Measurements from ENCODE around the gene UBP1. TPM values are rescaled to one million over a fixed set of nuclear protein-coding genes. Genes with fewer than 3 reads are reported as not detected.

UBP1 gene
- total RNA-seq, 8 experiments from 2014 or later: 17.3 to 99.5 (median 35.4) TPM

DNA sequence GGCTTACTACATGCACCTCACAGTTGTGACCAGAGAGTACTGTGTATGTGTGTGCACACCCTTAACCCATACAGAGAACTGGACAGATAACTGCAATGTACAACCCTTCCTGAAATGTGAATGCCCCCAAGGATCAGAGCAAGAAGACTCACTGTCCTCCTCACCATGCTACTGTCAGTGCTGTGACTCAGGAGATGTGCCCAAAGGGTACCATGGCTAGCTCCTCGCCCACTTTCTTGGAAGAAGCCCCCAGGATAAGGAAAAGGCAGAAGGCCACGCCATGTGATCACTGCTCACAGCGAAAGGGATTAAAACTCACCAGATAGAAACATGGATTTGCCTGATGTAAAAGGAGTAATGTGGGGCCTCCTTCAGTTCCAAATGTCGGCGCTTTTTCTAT lies 41.8 kb downstream of the UBP1 start:
- H3K4me1 ChIP-seq (replicated peaks in 1 of 2): no peaks in the 10 kb centered on the region
- in situ Hi-C loops (cut with MboI; ENCODE audit: low pct_unique_long_range_greater_than_20kb in 2 of 9, low sequenced_read_pairs in 9 of 9, unreplicated experiment in 9 of 9): loop anchor here in 2 of 9 experiments (25.0 kb wide), 2 partner anchors 261 to 389 kb away; partner anchors contain the start of gene PDCD6IP (in 1 of the 2)
- no peak overlapping the region for H3K4me3 ChIP-seq
- WGBS, 10 experiments: 83 to 100% (median 95%) methylated on average over 1 to 5 of the region's 5 CpGs; no CpG with 5 or more reads in 3 of the 10 experiments
- no peak overlapping the region for H3K27ac ChIP-seq
- ATAC-seq (replicated peaks in 6 of 8): no peak

DNA sequence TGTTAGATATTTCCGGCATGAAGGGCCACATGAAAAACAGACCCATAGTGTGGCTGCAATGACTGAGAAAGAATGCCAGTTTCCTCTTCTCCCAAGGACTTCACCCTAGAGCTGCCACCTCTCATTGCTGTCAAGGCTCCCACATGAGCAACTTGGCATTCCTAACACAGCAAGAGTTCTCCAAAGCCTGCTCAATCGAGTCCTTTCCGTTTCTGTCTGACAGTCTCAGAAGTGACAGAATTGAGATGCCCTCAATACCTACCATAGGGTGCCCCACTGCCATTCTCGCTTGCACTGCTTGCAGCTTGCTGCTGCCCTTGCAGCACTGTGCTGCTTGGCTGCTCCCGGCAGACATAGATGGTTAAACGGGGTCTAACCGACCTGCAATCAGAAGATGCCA lies 44.3 kb downstream of the UBP1 start:
- Histone ChIP-seq H3K27ac (no peak overlapping the region), H3K4me3 (no peak overlapping the region), H3K4me1 (replicated peaks in 1 of 2) (peaks cover 0 to 6% of the 10 kb centered on the region in 2 donors)
- 67 to 100% (median 100%) methylated on average over 1 to 6 of the region's 7 CpGs; no CpG with 5 or more reads in 1 of the 10 experiments for WGBS, 10 experiments
- ATAC-seq (replicated peaks in 6 of 8): no peak
- in situ Hi-C loops (cut with MboI; ENCODE audit: low pct_unique_long_range_greater_than_20kb in 2 of 9, low sequenced_read_pairs in 9 of 9, unreplicated experiment in 9 of 9): loop anchor here in 2 of 9 experiments (25.0 kb wide), 2 partner anchors 259 to 391 kb away; partner anchors contain the start of gene PDCD6IP (in 1 of the 2)

DNA sequence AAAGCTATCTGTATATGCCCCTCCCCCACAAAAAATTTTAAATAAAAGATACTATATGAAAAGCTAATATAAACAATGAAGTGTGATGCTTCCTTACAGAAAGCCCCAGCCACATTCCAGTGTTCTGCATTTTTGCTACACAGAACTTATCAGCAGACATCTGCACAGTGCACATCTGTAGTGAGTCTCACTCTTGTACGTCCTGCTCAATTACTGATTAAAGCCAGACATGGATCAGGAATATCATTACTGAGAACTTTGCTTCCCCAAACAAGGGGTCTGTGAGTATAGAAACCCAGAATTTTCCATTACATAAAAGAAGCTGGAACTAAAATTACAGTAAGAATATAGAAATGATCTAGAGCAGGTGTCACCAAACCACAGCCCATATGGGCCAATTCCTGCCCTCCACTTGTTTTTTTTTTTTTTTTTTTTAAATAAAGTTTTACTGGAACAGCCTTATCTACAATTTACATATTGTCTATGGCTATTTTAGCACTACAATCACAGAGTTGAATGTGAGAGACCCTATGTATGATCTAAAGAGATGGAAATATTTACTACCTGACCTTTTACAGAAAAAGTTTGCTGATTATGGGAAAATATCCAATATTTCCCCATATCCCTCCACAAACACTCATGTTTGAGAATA lies 45.7 kb downstream of the UBP1 start:
- 100% methylated on average over 1 of the region's 1 CpG; no CpG with 5 or more reads in 5 of the 10 experiments for WGBS, 10 experiments
- H3K27ac ChIP-seq: no peak overlapping the region
- ATAC-seq (replicated peaks in 6 of 8): no peak
- in situ Hi-C loops (cut with MboI; ENCODE audit: low pct_unique_long_range_greater_than_20kb in 2 of 9, low sequenced_read_pairs in 9 of 9, unreplicated experiment in 9 of 9): loop anchor here in 2 of 9 experiments (25.0 kb wide), 2 partner anchors 257 to 393 kb away; partner anchors contain the start of gene PDCD6IP (in 1 of the 2)
- no peak overlapping the region for H3K4me3 ChIP-seq
- peaks cover 0 to 6% of the 10 kb centered on the region in 2 donors for H3K4me1 ChIP-seq (replicated peaks in 1 of 2)

DNA sequence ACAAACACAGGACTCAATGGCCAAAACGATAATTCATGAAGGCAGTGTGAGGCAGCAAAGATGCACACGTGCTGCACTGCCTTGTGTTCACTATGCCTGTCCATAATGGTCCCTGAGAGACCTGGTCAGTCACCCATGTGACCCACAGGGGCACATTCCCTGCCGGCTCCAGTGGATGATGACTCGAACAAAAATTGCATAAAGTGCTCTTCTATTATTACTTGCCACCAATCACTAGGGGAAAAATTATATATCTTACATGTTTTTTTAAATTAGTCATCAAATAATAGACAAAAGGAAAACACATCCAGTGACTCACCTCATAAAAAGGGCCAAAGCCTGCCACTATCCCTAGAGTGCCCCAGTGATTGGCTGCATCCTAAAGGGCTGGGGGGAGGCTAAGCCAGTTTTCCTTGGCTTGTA lies 47.5 kb downstream of the UBP1 start:
- Histone ChIP-seq H3K4me1 (replicated peaks in 1 of 2) (peaks cover 0 to 9% of the 10 kb centered on the region in 2 donors), H3K27ac (no peak overlapping the region), H3K4me3 (no peak overlapping the region)
- WGBS, 10 experiments: 0 to 100% (median 48%) methylated on average over 1 to 4 of the region's 4 CpGs; no CpG with 5 or more reads in 2 of the 10 experiments
- peak in 7 of 8 experiments; percentile 50 to 91 (median 73) for ATAC-seq (replicated peaks in 6 of 8)
- in situ Hi-C loops (cut with MboI; ENCODE audit: low pct_unique_long_range_greater_than_20kb in 2 of 9, low sequenced_read_pairs in 9 of 9, unreplicated experiment in 9 of 9): loop anchor here in 2 of 9 experiments (25.0 kb wide), 2 partner anchors 255 to 395 kb away; partner anchors contain the start of gene PDCD6IP (in 1 of the 2)

DNA sequence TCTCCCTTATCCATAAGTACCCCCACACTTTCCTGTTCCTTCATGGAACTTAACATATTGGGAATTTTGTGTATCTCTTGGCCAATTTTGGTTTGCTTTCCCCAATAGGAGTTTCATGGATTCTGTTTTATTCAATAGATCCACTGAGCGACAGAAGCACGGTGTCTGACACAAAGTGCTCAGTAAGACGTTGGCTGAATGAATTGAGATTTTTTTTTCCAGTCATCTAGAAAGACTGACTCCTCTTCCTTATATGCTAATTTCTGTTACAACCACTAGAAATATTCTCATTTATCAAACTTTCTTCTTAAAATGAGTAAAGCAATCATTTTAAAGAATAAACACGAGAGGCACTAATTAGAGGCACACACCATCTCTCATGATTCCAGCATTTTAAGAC lies 48.1 kb downstream of the UBP1 start:
- peaks cover 0 to 9% of the 10 kb centered on the region in 2 donors for H3K4me1 ChIP-seq (replicated peaks in 1 of 2)

DNA sequence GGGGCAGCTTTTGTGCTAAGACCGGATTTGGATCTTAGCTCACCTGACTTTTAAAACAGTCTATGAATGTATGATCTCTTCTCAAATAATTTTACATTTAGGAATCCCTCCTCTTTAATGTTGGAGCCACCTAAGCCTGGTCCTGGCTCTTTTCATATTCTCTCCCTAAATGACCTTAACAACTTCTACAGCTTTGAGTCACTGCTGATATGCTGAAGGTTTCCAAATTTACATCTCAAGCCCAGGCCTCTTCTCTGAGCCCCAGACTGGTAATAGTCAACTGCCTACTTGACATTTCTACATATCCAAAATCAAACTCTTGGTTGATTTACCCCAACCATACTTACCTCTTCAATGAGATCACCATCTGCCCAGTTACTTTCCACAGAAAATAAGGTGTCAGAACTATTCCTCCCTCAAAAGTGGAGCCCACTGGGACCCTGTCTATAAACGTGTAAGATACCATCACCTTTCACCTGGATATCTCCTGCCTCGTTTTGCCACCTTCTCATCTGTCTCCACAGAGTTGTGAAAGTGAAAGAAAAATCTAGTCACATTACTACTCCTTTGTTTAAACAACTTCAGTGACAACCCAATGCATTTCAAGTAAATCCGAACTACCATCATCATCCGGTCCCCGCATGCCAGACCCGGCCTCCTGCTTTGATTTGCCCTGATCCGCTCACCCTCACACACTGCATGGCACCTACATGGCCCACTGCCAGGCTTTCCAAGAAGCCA lies 48.8 kb downstream of the UBP1 start:
- in situ Hi-C loops (cut with MboI; ENCODE audit: low pct_unique_long_range_greater_than_20kb in 2 of 9, low sequenced_read_pairs in 9 of 9, unreplicated experiment in 9 of 9): loop anchor here in 2 of 9 experiments (25.0 kb wide), 2 partner anchors 254 to 396 kb away; partner anchors contain the start of gene PDCD6IP (in 1 of the 2)
- peaks cover 0 to 9% of the 10 kb centered on the region in 2 donors for H3K4me1 ChIP-seq (replicated peaks in 1 of 2)
- ATAC-seq (replicated peaks in 6 of 8): no peak
- 80 to 100% (median 94%) methylated on average over 2 to 8 of the region's 8 CpGs for WGBS, 10 experiments
- H3K27ac ChIP-seq: no peak overlapping the region
- H3K4me3 ChIP-seq: no peak overlapping the region

More for the DNA sequence above, 48.1 kb downstream of the UBP1 start:
- ATAC-seq (replicated peaks in 6 of 8): no peak
- H3K4me3 ChIP-seq: no peak overlapping the region
- H3K27ac ChIP-seq: no peak overlapping the region
- WGBS, 10 experiments: 78 to 100% (median 91%) methylated on average over 1 to 4 of the region's 4 CpGs
- in situ Hi-C loops (cut with MboI; ENCODE audit: low pct_unique_long_range_greater_than_20kb in 2 of 9, low sequenced_read_pairs in 9 of 9, unreplicated experiment in 9 of 9): loop anchor here in 2 of 9 experiments (25.0 kb wide), 2 partner anchors 255 to 395 kb away; partner anchors contain the start of gene PDCD6IP (in 1 of the 2)

DNA sequence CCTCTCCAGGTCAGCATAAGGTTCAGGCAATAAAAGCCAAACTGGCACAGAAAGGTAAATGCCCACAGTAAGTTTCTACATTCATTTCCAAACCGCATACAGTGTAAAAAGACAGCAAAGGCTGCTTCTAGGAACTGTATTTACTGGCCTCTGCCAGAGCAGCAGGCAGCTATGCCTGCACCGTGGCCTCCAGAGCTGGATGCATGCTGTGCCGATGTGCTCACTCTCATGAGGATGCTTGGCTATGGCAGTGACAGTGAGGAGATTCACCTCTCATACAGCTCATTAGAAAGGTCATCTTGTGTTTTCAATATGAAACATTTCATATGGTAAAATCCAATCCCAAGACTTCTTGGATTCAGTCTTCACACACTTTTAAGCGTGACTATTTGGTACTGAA lies 50.3 kb downstream of the UBP1 start:
- no peak overlapping the region for H3K27ac ChIP-seq
- 43 to 100% (median 100%) methylated on average over 1 to 4 of the region's 4 CpGs for WGBS, 10 experiments
- peaks cover 0 to 9% of the 10 kb centered on the region in 2 donors for H3K4me1 ChIP-seq (replicated peaks in 1 of 2)
- no peak overlapping the region for H3K4me3 ChIP-seq
- in situ Hi-C loops (cut with MboI; ENCODE audit: low pct_unique_long_range_greater_than_20kb in 2 of 9, low sequenced_read_pairs in 9 of 9, unreplicated experiment in 9 of 9): loop anchor here in 2 of 9 experiments (25.0 kb wide), 2 partner anchors 253 to 397 kb away; partner anchors contain the start of gene PDCD6IP (in 1 of the 2)
- peak in 2 of 8 experiments; percentile 11 to 29 for ATAC-seq (replicated peaks in 6 of 8)

DNA sequence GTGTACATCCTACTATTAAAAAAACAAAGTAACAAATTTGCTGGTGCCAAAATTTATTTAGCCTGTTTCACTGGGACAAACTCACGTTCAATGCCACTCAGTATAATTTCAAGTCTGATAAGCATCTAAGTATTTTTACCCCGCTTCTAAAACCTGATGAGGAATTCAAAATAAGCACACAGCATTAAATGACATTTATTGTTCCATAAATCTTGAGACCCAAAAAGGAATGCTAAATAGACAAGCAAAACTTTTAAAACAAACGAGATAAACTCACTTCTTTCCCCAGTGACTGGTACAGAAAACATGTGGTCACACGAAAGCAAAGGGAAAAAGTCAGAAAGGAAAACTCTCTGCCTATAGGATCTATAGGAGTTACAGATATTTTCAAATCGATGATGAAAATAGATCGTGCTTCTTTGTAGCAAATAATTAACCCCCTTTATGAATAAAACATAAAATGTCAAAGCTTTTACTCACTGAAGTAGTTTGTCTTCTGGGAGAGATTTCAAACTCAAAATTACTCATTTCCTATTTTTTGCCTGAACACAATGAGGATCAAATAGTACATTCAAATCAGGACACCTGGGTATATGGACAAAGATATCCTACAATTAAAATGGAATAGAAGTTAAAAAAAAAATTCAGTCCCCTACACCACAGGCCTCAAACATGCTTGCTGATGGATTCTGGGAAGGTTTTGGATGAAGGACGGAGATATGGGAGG lies 51.7 kb downstream of the UBP1 start:
- no peak overlapping the region for H3K27ac ChIP-seq
- in situ Hi-C loops (cut with MboI; ENCODE audit: low pct_unique_long_range_greater_than_20kb in 2 of 9, low sequenced_read_pairs in 9 of 9, unreplicated experiment in 9 of 9): loop anchor here in 2 of 9 experiments (25.0 kb wide), 2 partner anchors 251 to 399 kb away; partner anchors contain the start of gene PDCD6IP (in 1 of the 2)
- ATAC-seq (replicated peaks in 6 of 8): no peak
- H3K4me3 ChIP-seq: no peak overlapping the region
- peaks cover 0 to 9% of the 10 kb centered on the region in 2 donors for H3K4me1 ChIP-seq (replicated peaks in 1 of 2)
- WGBS, 10 experiments: 72 to 94% (median 86%) methylated on average over 3 to 7 of the region's 7 CpGs

DNA sequence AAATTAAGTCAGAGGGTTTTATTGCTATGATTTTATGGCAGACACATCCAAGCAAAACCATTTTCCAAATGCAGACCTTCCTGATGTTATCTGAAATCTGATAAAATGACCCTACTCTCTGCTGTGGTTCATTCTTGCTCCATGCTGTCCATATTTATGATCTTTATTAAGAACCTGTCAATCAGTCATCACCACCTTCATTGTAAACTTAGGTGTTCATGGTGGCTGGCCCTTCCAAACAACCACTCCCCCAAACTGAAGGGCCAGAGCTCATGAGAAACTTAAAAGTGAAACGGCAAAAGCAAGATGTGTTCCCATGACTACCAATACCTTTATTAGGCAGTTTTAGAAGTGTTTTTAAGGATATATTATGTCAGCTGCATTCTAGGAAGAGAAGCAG lies 53.6 kb downstream of the UBP1 start:
- no peak overlapping the region for H3K27ac ChIP-seq
- no peak for ATAC-seq (replicated peaks in 6 of 8)
- H3K4me3 ChIP-seq: no peak overlapping the region
- peaks cover 0 to 2% of the 10 kb centered on the region in 2 donors for H3K4me1 ChIP-seq (replicated peaks in 1 of 2)
- in situ Hi-C loops (cut with MboI; ENCODE audit: low pct_unique_long_range_greater_than_20kb in 2 of 9, low sequenced_read_pairs in 9 of 9, unreplicated experiment in 9 of 9): loop anchor here in 2 of 9 experiments (25.0 kb wide), 2 partner anchors 249 to 401 kb away; partner anchors contain the start of gene PDCD6IP (in 1 of the 2)
- 13 to 100% (median 100%) methylated on average over 1 of the region's 1 CpG; no CpG with 5 or more reads in 3 of the 10 experiments for WGBS, 10 experiments

DNA sequence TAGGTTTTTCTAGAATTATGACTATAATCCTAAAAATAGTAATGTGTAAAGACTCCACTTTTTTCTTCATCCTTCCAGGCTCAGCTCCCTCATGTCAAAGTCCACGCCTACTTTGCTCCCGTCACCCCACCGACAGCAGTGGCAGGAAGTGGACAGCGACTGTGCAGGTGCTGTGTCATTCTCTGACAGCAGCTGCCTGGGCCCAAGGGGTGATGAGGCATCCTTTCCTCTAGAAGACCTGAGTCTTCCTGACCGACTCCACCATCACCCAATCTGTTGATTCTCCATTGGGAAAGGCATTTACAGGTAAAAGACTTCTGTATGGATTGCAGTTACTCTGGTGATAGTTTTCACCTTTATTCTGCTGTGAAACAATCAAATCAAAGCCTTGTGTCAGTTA lies 54.8 kb downstream of the UBP1 start:
- in situ Hi-C loops (cut with MboI; ENCODE audit: low pct_unique_long_range_greater_than_20kb in 2 of 9, low sequenced_read_pairs in 9 of 9, unreplicated experiment in 9 of 9): loop anchor here in 2 of 9 experiments (25.0 kb wide), 2 partner anchors 248 to 402 kb away; partner anchors contain the start of gene PDCD6IP (in 1 of the 2)
- H3K4me1 ChIP-seq (replicated peaks in 1 of 2): peaks cover 0 to 2% of the 10 kb centered on the region in 2 donors
- no peak overlapping the region for H3K27ac ChIP-seq
- no peak overlapping the region for H3K4me3 ChIP-seq
- WGBS, 10 experiments: 70 to 100% (median 93%) methylated on average over 1 to 4 of the region's 5 CpGs; no CpG with 5 or more reads in 2 of the 10 experiments
- peak in 1 of 8 experiments; percentile 31 for ATAC-seq (replicated peaks in 6 of 8)

DNA sequence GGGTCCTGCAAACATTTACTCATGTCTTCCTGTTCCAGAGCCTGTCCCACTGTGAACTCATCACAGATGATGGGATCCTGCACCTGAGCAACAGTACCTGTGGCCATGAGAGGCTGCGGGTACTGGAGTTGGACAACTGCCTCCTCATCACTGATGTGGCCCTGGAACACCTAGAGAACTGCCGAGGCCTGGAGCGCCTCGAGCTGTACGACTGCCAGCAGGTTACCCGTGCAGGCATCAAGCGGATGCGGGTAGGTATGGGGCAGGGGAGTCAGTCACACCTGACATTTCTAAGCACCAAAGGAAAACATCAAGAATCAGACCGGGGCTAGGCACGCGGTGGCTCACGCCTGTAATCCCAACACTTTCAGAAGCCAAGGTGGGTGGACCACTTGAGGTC lies 56.3 kb downstream of the UBP1 start:
- in situ Hi-C loops (cut with MboI; ENCODE audit: low pct_unique_long_range_greater_than_20kb in 2 of 9, low sequenced_read_pairs in 9 of 9, unreplicated experiment in 9 of 9): loop anchor here in 2 of 9 experiments (25.0 kb wide), 2 partner anchors 247 to 403 kb away; partner anchors contain the start of gene PDCD6IP (in 1 of the 2)
- 97 to 100% (median 100%) methylated on average over 1 to 11 of the region's 12 CpGs; no CpG with 5 or more reads in 5 of the 10 experiments for WGBS, 10 experiments

DNA sequence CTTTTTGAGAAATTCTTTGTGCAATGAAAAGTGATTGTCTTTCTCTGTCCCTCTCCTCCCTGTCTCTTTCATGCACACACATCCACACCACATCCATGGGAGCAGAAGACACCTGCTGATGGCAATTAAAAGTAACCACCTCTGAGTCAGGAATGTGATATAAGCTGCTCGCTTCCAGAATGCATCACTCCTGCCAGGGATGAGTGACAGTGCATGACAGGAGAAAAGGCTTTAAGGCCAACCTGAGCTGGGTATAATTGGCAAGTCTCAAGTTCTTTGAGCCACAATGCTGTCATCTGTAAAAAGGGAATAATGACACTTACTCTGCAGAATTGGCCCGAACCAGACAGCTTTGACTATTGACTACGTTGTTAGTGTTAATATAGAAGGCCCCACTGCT lies 59.6 kb downstream of the UBP1 start:
- in situ Hi-C loops (cut with MboI; ENCODE audit: low pct_unique_long_range_greater_than_20kb in 2 of 9, low sequenced_read_pairs in 9 of 9, unreplicated experiment in 9 of 9): loop anchor here in 2 of 9 experiments (25.0 kb wide), 2 partner anchors 243 to 407 kb away; partner anchors contain the start of gene PDCD6IP (in 1 of the 2)

More for the DNA sequence above, 56.3 kb downstream of the UBP1 start:
- Histone ChIP-seq H3K4me3 (no peak overlapping the region), H3K4me1 (replicated peaks in 1 of 2) (peaks cover 0 to 2% of the 10 kb centered on the region in 2 donors), H3K27ac (no peak overlapping the region)
- no peak for ATAC-seq (replicated peaks in 6 of 8)

More for the DNA sequence above, 59.6 kb downstream of the UBP1 start:
- no peak for ATAC-seq (replicated peaks in 6 of 8)
- Histone ChIP-seq H3K4me3 (no peak overlapping the region), H3K27ac (no peak overlapping the region), H3K4me1 (replicated peaks in 1 of 2) (no peaks in the 10 kb centered on the region)
- WGBS, 10 experiments: 86 to 100% (median 94%) methylated on average over 1 to 3 of the region's 3 CpGs; no CpG with 5 or more reads in 3 of the 10 experiments

Measured in motor neuron (in vitro differentiated cells).